ENCODE data around the gene EEFSEC. TPM values are rescaled to one million over a fixed set of nuclear protein-coding genes. Genes with fewer than 3 reads are reported as not detected.

EEFSEC gene
- total RNA-seq, 2 donors from 2014 or later, result 15.7 to 18.0 TPM

GRCh38 chr3:128378631-128379347 lies 225.5 kb downstream of the EEFSEC start:
- TF ChIP-seq CTCF (IDR thresholded peaks at IDR 0.05), result no peak
- no peaks in the 10 kb centered on the region for H3K27me3 ChIP-seq
- no peak overlapping the region for H3K4me3 ChIP-seq
- peak overlapping the region; percentile 68 to 82 for H3K27ac ChIP-seq
- peaks cover 0 to 53% of the 10 kb centered on the region in 2 donors for H3K4me1 ChIP-seq
- DNase-seq (ENCODE audit: low spot score), result no peak
- H3K9me3 ChIP-seq, result no peaks in the 10 kb centered on the region
- H3K36me3 ChIP-seq, result no peaks in the 10 kb centered on the region

GRCh38 chr3:128379367-128380160 lies 226.3 kb downstream of the EEFSEC start:
- Histone ChIP-seq H3K36me3 (no peaks in the 10 kb centered on the region), H3K27me3 (no peaks in the 10 kb centered on the region), H3K4me3 (no peak overlapping the region), H3K27ac (peak overlapping the region; percentile 68 to 82), H3K9me3 (no peaks in the 10 kb centered on the region), H3K4me1 (peaks cover 0 to 61% of the 10 kb centered on the region in 2 donors)
- no peak for TF ChIP-seq CTCF (IDR thresholded peaks at IDR 0.05)
- no peak for DNase-seq (ENCODE audit: low spot score)

- no peak for DNase-seq (ENCODE audit: low spot score)
- Histone ChIP-seq H3K36me3 (no peaks in the 10 kb centered on the region), H3K4me3 (no peak overlapping the region), H3K9me3 (no peaks in the 10 kb centered on the region), H3K27me3 (no peaks in the 10 kb centered on the region), H3K27ac (no peak overlapping the region), H3K4me1 (peaks cover 0 to 68% of the 10 kb centered on the region in 2 donors)
- TF ChIP-seq CTCF (IDR thresholded peaks at IDR 0.05), result no peak
Observed at GRCh38 chr3:128380295-128380694, 227.0 kb downstream of the EEFSEC start.

GRCh38 chr3:128380719-128381118 lies 227.4 kb downstream of the EEFSEC start:
- no peak for DNase-seq (ENCODE audit: low spot score)
- no peaks in the 10 kb centered on the region for H3K36me3 ChIP-seq
- no peak overlapping the region for H3K4me3 ChIP-seq
- no peaks in the 10 kb centered on the region for H3K27me3 ChIP-seq
- no peaks in the 10 kb centered on the region for H3K9me3 ChIP-seq
- no peak for TF ChIP-seq CTCF (IDR thresholded peaks at IDR 0.05)
- peaks cover 0 to 69% of the 10 kb centered on the region in 2 donors for H3K4me1 ChIP-seq
- no peak overlapping the region for H3K27ac ChIP-seq

- H3K9me3 ChIP-seq, result no peaks in the 10 kb centered on the region
- no peak overlapping the region for H3K4me3 ChIP-seq
- peak overlapping the region; percentile 49 to 61 for H3K27ac ChIP-seq
- H3K4me1 ChIP-seq, result peaks cover 0 to 74% of the 10 kb centered on the region in 2 donors
- no peaks in the 10 kb centered on the region for H3K36me3 ChIP-seq
- H3K27me3 ChIP-seq, result no peaks in the 10 kb centered on the region
- DNase-seq (ENCODE audit: low spot score), result no peak
- no peak for TF ChIP-seq CTCF (IDR thresholded peaks at IDR 0.05)
Observed at GRCh38 chr3:128381609-128382008, 228.3 kb downstream of the EEFSEC start.
